Activated CD4-positive, alpha-beta T cell treated with anti-CD3 and anti-CD28 coated beads, Interleukin-2, Interleukin-4, amounts not matched to agents 100 ng/mL and 50 ng/mL, durations not matched to agents 16 hours and 8 hours (primary cell): Measurements from ENCODE around the gene MAT2B.

ENCODE experiments used
- DNase-seq: peaks from one replicate; pipeline ENCODE4 v3.0.0-alpha.2; 2020; ENCODE audit warnings: low spot score

MAT2B gene

GRCh38 chr5:163505368-163506094 lies at the start of gene MAT2B:
Gene MAT2B, plus strand, starts transcription at chr5:163505619. Its CDS starts 68 bp downstream, at chr5:163505687.
- peak; percentile 97 for DNase-seq

GRCh38 chr5:163456029-163456589 lies 49.3 kb upstream of the MAT2B start:
- DNase-seq = no peak

GRCh38 chr5:163456840-163457239 lies 48.6 kb upstream of the MAT2B start:
- DNase-seq = no peak

DNA sequence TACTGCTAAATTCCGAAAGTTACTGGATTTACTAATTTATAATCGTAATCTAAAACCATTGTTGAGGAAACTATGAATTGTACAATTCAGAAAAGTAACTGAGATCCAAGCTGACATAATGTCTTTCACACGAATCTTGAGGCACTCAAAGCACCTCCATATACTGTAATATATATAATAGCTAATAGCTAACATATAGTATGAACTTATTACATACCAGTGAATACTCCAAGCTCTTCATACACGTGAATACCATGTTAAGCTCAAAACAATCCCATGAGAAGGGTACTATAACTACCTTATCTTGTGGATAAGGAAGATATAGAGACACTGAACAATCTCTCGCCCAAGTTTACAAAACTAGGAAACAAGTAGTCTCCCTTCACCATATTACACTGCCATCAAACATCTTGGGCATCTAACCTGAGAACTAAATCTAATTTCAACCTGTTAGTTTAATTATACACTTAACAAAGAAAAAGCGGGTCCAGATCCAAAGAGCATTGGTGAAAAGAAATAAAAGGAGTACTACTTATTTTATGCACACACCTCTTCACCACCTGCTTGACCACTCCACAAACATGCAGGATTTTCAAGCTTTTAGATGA lies 46.5 kb upstream of the MAT2B start:
- no peak for DNase-seq

GRCh38 chr5:163459462-163459818 lies 46.0 kb upstream of the MAT2B start:
- DNase-seq = peak; percentile 11

DNA sequence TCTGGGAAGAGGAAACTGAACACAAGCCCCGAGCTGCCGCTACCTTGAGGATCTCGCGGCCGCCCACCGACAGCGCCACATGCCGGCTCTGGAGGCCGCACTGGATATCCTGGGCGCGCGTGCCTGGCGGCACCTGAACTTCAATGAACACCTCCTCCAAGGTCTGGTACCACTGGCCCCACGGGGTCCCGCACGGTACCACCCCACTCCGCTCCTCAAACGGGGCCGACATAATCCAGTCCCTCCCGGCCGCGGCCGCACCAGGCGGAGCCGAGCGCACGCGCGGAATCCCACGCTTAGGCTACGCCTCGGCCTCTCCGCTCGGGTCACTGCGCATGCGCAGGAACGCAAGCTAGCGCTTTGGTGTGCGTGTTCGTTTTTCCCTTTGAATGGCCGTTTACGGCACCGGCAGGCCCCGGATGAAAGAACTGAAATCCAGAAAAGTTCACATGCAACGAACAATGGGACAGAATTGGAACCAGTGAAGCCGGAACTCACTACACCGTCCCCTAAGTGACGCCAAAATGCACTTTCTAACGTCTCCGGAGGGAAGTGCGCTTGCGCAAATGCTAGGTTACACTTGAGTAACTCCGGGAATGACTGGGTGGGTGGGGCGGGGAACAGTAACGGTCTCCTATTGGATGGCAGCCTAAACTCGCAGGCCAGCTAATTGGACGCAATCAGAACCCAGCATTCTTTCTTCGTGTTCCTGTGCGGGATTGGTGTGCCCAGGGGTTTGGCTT lies 45.4 kb upstream of the MAT2B start, which contains the start of gene NUDCD2:
Gene NUDCD2 (minus strand): TSS at position 284 of the 743 bp plus-strand sequence. CDS start 52 bp downstream, at position 232.
- DNase-seq = peak; percentile 98

- peak; percentile 23 for DNase-seq
These were observed 44.8 kb upstream of the MAT2B start, which contains the start of gene HMMR for GRCh38 chr5:163460562-163461171. Gene HMMR, plus strand, starts transcription at chr5:163460632. Its CDS starts 61 bp downstream, at chr5:163460693.

- no peak for DNase-seq
These were observed 42.4 kb upstream of the MAT2B start for GRCh38 chr5:163463063-163463435.

DNA sequence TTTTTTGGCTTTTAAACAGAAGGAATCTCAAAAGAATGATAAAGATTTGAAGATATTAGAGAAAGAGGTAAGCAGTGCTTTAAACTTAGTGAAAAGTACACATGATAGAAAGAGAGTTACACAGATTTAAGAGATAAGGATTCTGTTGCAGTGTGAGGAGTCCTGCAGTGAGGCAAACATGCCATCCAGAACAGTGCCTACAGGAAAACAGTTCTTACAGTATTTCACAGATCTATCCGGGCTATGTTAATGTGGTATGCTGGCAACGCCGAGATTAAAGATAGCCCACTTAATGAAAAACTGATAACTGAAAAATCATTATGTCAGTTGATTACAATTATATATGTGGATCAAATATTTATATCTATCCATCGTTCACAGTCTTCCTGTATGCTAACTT lies 37.7 kb upstream of the MAT2B start:
- DNase-seq = no peak

- no peak for DNase-seq
These were observed 31.7 kb upstream of the MAT2B start for GRCh38 chr5:163473635-163474243.

GRCh38 chr5:163475411-163475810 lies 30.0 kb upstream of the MAT2B start:
- DNase-seq = no peak

DNA sequence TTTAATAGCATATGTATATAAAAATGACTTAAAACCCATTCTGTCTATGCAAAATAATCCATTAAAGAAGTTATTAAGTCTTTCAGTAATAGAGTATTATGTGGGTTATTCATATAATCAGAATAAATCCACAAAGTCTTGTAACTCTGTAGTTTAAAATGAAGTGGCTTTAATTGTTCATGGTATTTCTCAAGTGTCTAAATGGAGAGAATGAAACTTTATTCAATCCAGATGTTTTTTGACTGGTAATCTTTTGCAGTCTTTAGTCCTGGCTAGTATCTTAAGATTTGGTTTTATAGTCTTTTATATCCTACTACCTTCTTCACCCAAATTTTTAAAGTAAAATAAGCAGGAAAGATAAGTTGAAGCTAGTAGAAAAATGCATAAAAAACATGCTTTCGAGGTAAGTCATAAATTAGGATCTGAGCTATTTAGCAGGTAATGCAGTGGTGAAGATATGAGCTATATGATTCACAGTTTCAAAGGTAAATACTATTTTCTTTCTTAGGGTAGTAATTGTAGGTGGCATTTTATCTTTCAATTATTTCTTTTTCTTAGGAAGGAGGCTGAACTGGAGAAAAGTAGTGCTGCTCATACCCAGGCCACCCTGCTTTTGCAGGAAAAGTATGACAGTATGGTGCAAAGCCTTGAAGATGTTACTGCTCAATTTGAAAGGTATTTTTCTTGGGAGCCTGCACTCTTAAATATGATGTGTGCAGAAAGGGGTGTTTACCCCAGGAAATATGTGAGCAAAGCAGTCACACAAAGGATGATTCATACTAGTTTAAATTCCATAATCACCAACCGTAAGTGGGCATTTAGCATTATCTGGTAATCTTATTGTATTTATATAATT lies 27.1 kb upstream of the MAT2B start:
- DNase-seq = no peak

DNA sequence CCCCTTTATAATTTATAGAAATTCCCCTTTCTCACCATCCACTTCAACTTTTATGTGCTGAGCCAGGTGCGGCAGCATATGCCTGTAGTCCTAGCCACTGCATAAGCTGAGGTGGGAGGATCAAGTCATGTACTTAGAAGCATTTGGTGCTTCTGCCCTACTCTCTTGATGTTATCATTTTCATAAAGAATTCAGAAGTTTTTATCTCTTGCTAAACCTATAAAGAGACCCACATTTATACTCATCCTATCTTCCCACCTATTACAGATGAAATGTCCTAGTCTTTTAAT lies 26.5 kb upstream of the MAT2B start:
- no peak for DNase-seq

DNA sequence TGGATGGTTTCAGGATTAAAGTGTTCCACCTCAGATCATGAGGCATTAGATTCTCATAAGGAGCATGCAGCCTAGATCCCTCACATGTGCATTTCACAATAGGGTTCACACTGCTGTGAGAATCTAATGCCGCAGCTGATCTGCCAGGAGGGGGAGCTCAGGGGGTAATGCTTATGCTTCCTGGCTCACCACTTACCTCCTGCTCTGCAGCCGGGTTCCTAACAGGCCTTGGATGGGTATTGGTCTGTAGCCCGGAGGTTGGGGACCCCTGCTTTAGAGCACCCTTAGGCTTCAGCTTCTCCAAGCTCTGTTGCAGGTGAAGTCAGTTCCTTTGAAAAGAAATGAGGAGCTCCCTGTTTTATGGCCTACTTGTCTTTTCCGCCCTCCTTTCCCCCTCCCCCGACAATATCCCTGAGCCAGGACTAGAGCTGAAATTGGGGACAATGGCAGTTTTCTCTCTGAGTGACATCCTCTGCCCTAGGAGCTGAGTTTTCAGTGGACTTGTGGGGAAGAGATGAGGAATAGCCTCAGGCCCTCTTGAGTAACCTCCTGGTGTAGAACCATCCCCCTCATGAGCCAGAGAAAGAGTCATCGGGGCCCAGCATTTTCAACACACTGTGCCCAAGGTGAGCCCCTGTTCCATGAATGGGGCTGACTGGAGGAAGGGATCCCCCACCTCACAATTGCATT lies 16.2 kb upstream of the MAT2B start:
- no peak for DNase-seq

DNA sequence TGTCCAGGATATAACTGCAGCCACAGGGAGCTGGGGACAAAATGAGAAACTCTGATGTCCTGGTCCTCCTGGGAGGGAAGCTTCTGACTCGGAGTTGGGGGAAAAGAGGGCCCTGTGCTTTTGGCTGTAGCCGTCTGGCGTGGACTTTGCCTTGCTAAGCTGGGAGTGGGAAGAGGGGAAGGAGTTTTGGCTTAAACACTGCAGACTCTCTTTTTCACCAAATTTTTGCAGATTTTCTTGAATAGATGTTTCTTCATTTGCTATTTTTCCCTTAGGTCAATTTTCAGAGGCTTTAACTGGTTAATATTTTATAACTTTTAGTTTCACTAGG lies 15.7 kb upstream of the MAT2B start:
- DNase-seq = no peak

- no peak for DNase-seq
These were observed 9.1 kb upstream of the MAT2B start for GRCh38 chr5:163496286-163496685.

DNA sequence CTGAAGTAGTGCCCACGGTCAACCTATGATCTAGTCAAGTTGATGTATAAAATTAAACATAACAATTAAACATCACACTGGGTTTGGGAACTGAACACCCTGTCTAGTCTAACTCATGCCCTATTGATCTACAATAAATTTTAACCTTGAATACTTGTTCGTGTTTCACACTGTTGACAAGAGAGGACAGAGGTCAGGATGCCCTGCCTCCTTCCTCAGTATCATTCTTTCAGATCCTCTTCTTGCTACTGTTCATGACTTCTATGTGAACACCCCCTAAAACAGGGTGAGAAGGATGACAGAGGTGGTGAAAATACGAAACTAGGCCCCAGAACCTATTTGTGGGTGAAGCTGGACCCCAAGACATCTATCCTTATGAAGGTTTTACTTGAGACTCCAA lies 8.1 kb upstream of the MAT2B start:
- no peak for DNase-seq

DNA sequence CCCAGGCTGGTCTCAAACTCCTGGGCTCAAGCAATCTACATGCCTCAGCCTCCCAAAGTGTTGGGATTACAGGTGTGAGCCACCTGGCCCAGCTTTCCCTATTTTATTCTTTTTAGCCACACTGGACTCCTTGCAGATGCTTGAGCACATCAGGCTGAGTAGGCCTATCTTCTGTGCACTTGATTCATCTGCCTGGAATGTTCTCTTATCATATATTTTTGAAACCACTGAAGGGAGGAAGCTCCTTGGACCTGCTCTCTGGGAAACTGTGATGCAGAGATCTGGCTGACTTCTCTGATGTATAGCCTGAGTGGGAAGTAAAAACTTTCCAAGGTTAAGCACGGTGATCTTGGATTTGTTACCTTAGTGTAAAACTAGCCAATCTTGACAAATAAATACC lies 6.5 kb upstream of the MAT2B start:
- DNase-seq = no peak

DNA sequence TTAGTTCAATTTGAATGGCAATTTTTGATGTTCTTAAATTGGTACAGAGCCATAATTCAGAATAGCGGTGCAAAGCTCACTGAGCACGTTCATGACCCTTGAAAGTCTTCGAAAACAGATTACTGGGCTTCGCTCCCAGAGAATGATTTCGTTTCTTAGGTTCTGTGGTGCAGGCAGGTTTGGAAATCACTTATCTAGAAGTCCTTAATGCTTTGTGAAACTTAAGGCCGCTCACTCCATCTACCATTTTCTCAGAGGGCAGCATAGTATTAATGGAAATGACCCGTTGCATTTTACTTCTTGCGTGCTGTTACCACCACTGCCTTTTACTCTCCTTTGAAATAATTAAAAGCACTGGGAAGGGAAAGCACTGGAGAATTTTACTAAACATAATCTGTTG lies 2.9 kb upstream of the MAT2B start:
- DNase-seq = no peak
